Activated T-cell treated with anti-CD3 and anti-CD28 coated beads, Interleukin-2, amount 50 U/mL, for 24 hours (primary cell): ENCODE measurements around the gene ATP6V1B1.
A peak's percentile ranks its signal among the peaks of the same experiment; 100 is the strongest.

Source experiments
- DNase-seq: peaks from one replicate; pipeline ENCODE4 v3.0.0-alpha.2; 2020
- H3K27ac Mint-ChIP-seq: 2 replicates; pipeline ENCODE4 v1.8.0; 2020; ENCODE audit warnings: mild to moderate bottlenecking, mixed read lengths
- H3K27me3 Mint-ChIP-seq: 2 replicates; pipeline ENCODE4 v1.8.0; 2020; ENCODE audit warnings: mixed read lengths
- H3K36me3 Mint-ChIP-seq: 2 replicates; pipeline ENCODE4 v1.8.0; 2020; ENCODE audit warnings: low read depth, mixed read lengths
- H3K4me1 Mint-ChIP-seq: 2 replicates; pipeline ENCODE4 v1.8.0; 2020; ENCODE audit warnings: low read depth, mixed read lengths
- H3K4me3 Mint-ChIP-seq: 2 replicates; pipeline ENCODE4 v1.8.0; 2020; ENCODE audit warnings: mild to moderate bottlenecking, moderate library complexity, mixed read lengths
- H3K9me3 Mint-ChIP-seq: 2 replicates; pipeline ENCODE4 v1.8.0; 2020; ENCODE audit warnings: mixed read lengths

The ATP6V1B1 gene

DNA sequence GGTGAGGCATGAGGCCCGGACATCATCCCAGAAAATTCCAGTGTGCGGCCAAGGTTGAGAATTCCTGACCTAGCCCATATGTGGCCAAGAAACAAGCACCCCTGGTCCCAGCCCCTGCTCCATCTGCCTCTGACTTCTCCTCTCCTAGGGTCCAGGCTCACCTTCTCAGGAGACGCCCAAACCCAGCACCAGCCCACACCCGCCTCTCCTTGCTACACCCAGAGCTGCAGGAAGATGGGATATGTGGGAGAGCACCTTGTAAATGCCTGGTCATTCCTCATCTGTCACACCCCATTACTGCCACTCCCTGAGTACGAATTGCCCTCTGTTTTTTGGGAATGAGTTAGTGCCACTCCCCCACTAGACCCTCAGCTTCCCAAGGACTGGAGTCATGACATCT lies 7.3 kb upstream of the ATP6V1B1 start:
- Mint-ChIP-seq H3K4me1 (no peaks in the 10 kb centered on the region), H3K27me3 (peaks cover 12% of the 10 kb centered on the region), H3K27ac (no peak overlapping the region), H3K9me3 (no peaks in the 10 kb centered on the region), H3K36me3 (no peaks in the 10 kb centered on the region), H3K4me3 (no peak overlapping the region)
- no peak for DNase-seq

DNA sequence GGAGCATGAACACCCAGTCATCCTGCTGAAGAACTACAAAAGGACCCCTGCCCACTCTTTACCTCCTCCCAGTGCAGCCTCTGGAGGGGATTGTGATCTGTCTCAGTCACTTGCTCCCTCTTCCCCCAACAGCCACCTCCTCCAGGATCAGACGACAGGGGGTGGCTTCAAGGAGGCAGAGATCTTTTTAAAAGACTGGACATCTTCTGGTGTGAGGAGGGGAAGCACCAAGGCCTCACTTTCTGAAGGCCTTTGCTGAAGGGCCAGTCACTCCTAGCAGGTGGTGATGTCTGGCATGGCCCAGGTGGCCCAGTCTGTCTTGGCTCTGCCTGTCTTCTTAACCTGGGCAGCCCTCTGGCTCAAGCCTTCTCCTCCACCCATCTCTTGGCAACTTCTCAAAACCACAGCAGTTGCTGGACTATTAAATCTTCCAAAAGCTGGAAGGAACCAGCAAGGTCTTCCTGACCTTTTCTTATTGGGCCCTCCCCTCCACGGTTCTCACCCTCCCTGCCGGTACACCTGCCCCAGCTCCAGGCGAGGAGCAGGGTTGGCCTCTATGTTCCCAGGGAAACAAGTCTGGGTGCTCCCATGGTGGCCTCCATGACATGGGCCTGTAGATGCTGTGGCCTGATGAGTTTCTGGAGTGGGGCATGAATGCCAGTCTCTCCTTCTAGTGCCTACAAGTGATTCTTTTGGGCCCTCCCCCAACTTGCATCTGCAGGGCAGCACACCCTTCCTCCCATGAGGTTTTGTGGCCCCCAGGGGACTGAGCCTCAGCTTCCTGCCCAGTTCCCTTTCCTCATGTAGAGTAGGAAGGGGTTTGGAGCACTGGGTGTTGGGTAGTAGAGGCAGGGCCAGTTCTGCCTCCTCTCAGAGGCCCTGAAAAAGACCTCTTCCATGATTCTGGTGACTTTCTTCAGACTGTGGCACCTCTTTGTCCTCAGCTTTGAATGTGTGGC lies 5.0 kb upstream of the ATP6V1B1 start:
- Mint-ChIP-seq H3K27ac (no peak overlapping the region), H3K36me3 (no peaks in the 10 kb centered on the region), H3K27me3 (peaks cover 14% of the 10 kb centered on the region), H3K4me1 (no peaks in the 10 kb centered on the region), H3K9me3 (no peaks in the 10 kb centered on the region), H3K4me3 (no peak overlapping the region)
- DNase-seq = peak; percentile 20

DNA sequence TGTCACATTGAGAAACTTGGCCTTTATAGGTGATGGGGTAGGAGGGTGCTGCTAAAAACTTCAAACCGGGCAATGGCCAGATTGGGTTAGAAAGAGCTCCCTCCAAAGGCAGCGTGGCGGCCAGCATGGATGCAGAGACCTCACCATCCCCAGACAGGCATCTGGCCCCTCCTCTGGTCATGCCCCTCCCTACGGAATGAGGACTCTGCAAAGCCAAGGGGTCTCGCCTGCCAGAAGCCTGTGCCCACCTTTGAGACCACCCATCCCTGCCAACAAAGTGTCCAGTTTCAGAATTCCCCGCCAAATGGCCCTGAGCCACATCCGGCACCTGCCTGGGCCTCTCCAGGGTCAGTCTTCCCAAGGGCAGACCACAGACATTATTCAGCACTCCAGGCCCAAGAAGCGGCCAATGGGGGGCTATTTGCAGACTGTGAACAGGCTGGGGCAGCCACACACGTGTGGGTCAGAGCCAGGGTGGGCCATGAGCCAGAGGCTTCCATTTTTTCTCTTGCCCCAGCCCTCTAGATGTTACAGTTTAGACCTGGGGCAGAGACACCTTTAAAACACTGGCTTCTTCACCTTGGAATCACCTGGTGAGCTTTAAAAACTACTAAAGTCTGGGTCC lies 4.2 kb upstream of the ATP6V1B1 start:
- no peak for DNase-seq
- Mint-ChIP-seq H3K4me1 (no peaks in the 10 kb centered on the region), H3K36me3 (no peaks in the 10 kb centered on the region), H3K27me3 (peaks cover 17% of the 10 kb centered on the region), H3K9me3 (no peaks in the 10 kb centered on the region), H3K27ac (no peak overlapping the region), H3K4me3 (no peak overlapping the region)

DNA sequence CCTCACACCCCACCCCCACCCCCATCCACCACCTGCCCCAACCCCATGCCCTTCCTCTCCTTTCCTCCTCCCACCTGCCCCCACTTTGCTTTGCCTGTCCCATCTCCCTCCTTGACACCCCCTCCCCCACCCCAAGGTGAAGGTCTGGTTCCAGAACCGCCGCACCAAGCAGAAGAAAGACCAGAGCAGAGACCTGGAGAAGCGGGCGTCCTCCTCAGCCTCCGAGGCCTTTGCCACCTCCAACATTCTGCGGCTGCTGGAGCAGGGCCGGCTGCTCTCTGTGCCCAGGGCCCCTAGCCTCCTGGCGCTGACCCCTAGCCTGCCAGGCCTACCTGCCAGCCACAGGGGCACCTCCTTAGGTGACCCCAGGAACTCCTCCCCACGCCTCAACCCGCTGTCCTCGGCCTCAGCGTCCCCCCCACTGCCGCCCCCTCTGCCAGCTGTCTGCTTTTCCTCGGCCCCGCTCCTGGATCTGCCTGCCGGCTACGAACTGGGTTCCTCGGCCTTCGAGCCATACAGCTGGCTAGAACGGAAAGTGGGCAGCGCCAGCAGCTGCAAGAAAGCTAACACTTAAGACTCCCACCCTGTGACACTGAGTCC lies 3.0 kb upstream of the ATP6V1B1 start:
- no peaks in the 10 kb centered on the region for H3K4me1 Mint-ChIP-seq
- DNase-seq = no peak
- no peak overlapping the region for H3K4me3 Mint-ChIP-seq
- H3K27ac Mint-ChIP-seq = no peak overlapping the region
- H3K27me3 Mint-ChIP-seq = peaks cover 15% of the 10 kb centered on the region
- H3K9me3 Mint-ChIP-seq = no peaks in the 10 kb centered on the region
- H3K36me3 Mint-ChIP-seq = no peaks in the 10 kb centered on the region

DNA sequence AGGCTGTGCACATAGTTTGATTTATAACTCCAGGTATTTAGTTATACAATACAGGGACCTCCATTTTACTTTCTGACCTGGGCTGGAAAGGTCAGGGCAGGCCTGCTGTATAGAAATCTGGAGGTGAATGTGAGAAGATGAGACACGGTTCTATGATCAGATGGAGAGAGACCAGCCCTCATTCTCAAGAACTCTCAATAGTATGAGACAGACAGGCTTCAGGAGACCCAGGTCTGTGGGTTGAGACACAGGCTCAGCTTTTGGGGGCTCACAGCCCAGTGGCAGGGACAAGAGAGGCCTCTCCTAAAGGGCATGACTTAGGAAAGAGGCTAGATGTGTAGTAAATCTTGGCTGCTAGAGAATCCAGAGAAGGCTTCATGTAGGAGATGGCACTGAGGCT lies 719 bp upstream of the ATP6V1B1 start:
- no peak overlapping the region for H3K4me3 Mint-ChIP-seq
- DNase-seq = no peak
- no peaks in the 10 kb centered on the region for H3K4me1 Mint-ChIP-seq
- no peaks in the 10 kb centered on the region for H3K9me3 Mint-ChIP-seq
- H3K27me3 Mint-ChIP-seq = peaks cover 14% of the 10 kb centered on the region
- no peak overlapping the region for H3K27ac Mint-ChIP-seq
- no peaks in the 10 kb centered on the region for H3K36me3 Mint-ChIP-seq

DNA sequence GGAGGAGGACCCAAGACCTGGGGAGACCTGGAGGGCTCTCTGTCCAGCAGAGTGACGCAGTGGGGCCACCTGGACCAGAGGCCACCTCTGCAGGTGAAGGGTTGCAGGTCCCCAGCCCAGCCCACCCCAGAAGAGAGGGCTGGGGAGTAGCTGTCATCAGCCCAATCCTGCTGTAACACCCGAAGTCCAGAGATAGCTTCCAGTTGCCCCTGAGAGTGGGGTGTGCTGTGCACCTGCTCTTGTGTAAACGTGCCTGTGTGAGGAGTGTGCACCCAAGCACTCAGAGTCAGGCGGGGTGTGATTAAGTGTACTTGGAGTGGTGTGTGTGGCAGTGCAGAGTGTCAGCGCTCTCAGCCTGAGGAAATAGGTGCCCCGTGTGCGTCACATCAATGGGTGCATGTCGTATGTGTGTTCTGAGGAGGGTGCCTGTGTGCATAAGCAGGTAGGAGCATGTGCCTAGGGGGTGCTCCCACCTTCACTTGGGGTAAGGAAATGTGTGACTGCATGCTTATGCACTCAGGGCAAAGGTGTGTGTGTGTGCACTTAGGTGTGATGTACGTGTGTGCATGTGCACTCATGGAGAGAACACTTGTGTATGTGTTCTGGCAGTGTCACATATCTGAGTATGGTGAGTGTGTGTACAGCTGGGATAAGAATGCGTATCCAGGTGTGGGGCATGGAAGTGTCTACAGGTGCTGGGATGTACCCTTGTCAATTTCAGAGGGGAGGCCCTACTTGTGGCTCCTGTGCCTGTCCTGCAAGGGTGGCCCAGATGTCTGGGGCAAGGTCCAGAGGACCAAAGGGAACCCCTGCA lies 672 bp downstream of the ATP6V1B1 start:
- DNase-seq = no peak
- H3K27me3 Mint-ChIP-seq = peaks cover 18% of the 10 kb centered on the region
- no peaks in the 10 kb centered on the region for H3K9me3 Mint-ChIP-seq
- H3K4me1 Mint-ChIP-seq = no peaks in the 10 kb centered on the region
- H3K4me3 Mint-ChIP-seq = no peak overlapping the region
- H3K27ac Mint-ChIP-seq = no peak overlapping the region
- H3K36me3 Mint-ChIP-seq = no peaks in the 10 kb centered on the region

DNA sequence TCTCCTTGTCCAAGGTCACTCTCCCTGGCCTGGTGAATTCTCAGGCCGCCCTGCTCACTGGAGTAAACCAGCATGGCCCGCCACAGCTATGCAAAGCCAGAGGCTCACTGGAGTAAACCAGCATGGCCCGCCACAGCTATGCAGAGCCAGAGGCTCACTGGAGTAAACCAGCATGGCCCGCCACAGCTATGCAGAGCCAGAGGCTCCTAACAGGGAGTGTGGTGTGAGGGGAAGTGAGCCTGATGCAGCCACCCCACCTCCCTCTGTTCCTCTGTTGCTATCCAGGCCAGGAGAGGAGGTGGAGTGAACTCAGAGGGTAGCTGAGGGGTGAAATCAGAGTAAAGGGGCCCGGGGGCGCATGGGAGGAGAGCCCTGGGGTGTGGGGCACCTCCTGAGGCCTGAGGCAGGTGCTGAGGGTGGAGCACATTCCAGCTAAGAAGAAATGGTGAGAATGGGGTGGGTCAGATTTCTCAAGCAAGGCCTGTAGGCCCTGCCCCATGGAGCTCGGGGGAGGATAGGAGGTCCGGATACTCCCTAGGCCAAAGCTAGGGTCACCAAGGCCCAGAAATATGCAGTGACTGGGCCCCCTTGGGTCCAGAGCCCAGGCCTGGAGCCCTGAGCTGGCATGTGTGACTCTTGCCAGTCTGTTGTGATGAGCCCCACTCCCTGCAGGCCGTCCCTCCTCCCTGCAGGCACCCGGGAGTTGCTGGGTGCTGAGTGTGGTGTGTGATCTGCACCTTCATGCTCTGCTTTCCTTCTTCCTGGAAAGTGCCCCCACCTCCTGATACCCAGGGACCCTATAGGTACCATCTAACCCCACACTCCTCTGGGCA lies 1.5 kb downstream of the ATP6V1B1 start:
- Mint-ChIP-seq H3K4me1 (no peaks in the 10 kb centered on the region), H3K9me3 (no peaks in the 10 kb centered on the region), H3K36me3 (no peaks in the 10 kb centered on the region), H3K4me3 (no peak overlapping the region), H3K27ac (no peak overlapping the region), H3K27me3 (peaks cover 18% of the 10 kb centered on the region)
- no peak for DNase-seq

DNA sequence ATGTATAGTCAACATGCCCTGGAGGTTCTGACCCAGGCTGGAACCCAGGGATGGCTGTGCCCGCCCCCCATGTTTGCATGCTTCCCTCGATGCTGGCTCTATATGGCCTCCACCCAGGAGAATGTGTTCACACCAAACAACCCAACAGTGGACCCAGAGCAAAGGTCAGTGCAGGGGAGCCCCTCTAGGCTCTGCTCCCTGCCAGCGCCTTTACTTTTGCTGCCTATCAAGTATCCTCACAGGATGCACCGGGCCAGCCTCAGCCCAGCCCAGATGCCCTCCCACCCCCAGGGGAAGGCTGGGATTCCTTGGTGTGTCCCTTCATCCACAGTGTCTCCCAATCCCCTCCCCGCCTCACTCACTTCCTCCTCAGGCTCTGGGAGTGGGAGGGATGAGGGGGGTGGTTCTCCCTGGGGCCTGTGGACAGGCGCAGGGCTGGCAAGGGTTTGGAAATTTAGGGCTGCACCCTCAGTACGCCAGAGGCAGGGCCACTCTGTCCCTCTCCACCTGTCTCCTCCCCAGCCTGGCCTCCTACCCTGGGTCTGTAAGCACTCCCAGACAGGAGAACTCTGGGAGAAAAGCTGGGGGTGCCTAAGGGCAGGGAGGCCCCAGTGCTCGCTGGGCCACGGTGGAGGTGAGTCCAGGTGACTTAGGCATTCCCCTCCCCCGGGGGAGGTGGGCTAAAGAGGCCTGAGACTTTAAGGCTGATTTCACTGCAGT lies 2.3 kb downstream of the ATP6V1B1 start:
- peak; percentile 15 for DNase-seq
- no peaks in the 10 kb centered on the region for H3K9me3 Mint-ChIP-seq
- H3K27me3 Mint-ChIP-seq = peaks cover 18% of the 10 kb centered on the region
- no peaks in the 10 kb centered on the region for H3K36me3 Mint-ChIP-seq
- H3K4me1 Mint-ChIP-seq = no peaks in the 10 kb centered on the region
- no peak overlapping the region for H3K4me3 Mint-ChIP-seq
- no peak overlapping the region for H3K27ac Mint-ChIP-seq

DNA sequence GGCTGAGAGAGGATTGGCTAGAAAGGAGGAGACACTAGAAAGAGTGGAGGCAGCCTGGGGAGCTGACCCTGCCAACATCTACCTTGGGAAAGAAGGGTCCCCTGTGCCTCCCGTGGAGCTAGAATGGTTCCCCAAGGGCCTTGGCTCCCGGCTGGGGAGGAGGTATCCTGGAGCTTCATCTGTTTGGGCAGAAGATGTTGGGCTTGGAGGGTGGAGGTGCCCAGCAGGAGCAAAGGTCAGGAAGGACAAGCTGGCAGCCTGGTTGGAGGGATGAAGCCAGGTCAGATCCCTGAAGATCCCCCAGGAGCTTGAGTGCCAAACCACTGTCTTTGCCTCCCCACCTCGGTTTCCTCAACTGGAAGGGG lies 2.9 kb downstream of the ATP6V1B1 start:
- H3K4me3 Mint-ChIP-seq = no peak overlapping the region
- H3K9me3 Mint-ChIP-seq = no peaks in the 10 kb centered on the region
- H3K36me3 Mint-ChIP-seq = no peaks in the 10 kb centered on the region
- peak; percentile 9 for DNase-seq
- no peaks in the 10 kb centered on the region for H3K4me1 Mint-ChIP-seq
- no peak overlapping the region for H3K27ac Mint-ChIP-seq
- peaks cover 15% of the 10 kb centered on the region for H3K27me3 Mint-ChIP-seq

DNA sequence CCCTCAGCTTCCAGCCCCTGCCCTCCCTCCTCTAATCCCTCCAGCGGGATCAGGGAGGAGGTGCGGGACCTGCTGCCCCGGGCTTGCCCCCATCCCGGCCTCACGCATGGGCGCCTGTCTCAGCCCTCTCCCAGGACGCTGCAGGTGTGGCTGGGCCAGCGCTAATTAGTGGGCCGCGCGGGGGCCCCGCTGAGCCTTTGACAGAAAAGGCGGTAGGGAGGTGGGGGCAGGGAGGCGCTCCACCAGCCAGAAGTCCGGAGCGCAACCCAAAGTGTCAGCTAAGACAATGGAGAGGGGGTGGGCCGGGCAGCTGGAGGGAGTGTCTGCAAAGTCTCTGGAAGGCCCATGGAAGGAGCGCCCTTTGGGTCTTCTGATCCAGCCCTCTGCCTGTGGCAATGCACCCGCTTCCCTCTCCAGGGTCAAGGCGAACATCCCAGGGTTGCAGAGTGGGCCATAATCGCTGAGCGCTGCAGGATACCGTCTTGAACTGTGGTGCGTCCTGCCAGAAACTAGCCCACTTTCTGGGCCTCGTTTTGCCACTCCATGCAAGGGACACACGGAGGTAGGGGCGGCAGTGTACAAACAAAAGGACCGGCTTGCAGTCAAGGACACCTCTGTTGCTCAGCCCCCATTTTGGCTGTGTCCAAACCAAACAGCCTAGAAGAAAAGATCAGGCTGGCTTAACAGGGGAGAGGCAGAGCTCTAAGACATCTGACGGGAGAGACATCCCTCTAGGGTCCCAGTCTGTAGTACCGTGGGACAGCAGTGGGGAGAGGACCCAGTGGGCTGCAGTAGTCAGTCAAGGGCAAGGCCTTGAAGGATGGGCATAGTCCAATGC lies 3.5 kb downstream of the ATP6V1B1 start:
- Mint-ChIP-seq H3K36me3 (no peaks in the 10 kb centered on the region), H3K4me1 (no peaks in the 10 kb centered on the region), H3K27ac (no peak overlapping the region), H3K27me3 (peaks cover 15% of the 10 kb centered on the region), H3K4me3 (no peak overlapping the region), H3K9me3 (no peaks in the 10 kb centered on the region)
- peak; percentile 25 for DNase-seq

DNA sequence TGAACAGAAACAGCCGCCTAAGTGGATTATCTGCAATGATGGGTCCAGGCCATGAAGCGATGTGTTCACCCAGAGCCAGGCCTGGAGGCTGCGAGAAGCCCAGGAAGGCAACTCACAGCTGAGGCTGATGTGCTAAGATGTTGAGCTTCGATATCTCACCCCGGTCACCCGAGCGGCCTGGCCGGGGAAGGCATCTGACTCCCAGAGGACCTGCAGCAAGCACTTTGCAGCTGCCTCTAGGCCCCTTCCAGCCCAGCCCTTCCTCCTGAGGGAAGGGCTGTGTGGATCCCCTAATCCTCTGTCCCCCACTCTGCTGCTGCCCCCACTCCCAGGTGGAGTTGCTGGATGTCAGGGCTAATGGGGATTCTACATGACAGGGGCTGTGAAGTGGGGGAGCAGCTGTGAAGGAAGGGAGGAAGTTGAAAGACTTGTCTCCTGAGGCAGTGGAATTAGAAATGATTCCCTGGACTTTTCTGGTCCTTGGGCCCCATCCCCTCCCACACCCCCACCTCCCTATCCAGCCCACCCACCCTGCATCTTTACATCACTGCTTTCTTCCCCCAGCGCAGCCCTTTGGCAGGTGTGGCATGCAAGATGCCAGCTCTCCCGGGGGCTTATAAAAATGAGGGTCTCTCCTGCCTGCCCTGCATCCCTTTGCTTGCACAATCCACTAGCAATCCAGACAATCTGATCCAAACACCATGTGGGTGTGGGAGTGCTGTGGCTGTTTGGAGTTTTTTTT lies 4.3 kb downstream of the ATP6V1B1 start:
- H3K9me3 Mint-ChIP-seq = no peaks in the 10 kb centered on the region
- H3K4me3 Mint-ChIP-seq = no peak overlapping the region
- peak; percentile 15 for DNase-seq
- H3K27ac Mint-ChIP-seq = no peak overlapping the region
- no peaks in the 10 kb centered on the region for H3K4me1 Mint-ChIP-seq
- peaks cover 15% of the 10 kb centered on the region for H3K27me3 Mint-ChIP-seq
- H3K36me3 Mint-ChIP-seq = no peaks in the 10 kb centered on the region

DNA sequence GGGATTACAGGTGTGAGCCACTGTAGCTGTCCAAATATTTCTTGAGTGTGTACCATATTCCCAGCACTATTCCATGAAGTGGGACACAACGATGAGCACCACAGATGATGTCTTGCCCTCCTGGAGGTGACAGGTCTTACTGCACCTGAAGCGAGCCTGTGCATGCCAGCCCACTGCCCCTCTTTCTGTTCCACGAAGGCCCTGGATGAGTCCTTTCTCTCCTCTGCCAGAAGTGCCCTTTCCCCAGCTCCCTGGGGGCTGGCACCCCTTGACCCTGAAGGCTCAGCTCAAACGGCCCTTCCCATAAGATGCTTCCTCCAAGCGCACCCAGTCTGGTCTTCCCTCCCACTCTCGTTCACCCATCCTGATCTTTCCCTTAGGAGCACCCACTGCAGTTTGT lies 5.5 kb downstream of the ATP6V1B1 start:
- H3K27me3 Mint-ChIP-seq = peaks cover 15% of the 10 kb centered on the region
- DNase-seq = no peak
- no peaks in the 10 kb centered on the region for H3K36me3 Mint-ChIP-seq
- no peak overlapping the region for H3K4me3 Mint-ChIP-seq
- no peaks in the 10 kb centered on the region for H3K9me3 Mint-ChIP-seq
- H3K4me1 Mint-ChIP-seq = no peaks in the 10 kb centered on the region
- H3K27ac Mint-ChIP-seq = no peak overlapping the region
